NCI-H1092 treated with DMSO at 0.1 percent for 48 hours (cell line): ENCODE measurements around the gene PPP6R2.

Experiments used
- DNase-seq: peaks from one replicate; lab custom pipeline; 2025; lab: John Stamatoyannopoulos, UW

The PPP6R2 gene

DNA sequence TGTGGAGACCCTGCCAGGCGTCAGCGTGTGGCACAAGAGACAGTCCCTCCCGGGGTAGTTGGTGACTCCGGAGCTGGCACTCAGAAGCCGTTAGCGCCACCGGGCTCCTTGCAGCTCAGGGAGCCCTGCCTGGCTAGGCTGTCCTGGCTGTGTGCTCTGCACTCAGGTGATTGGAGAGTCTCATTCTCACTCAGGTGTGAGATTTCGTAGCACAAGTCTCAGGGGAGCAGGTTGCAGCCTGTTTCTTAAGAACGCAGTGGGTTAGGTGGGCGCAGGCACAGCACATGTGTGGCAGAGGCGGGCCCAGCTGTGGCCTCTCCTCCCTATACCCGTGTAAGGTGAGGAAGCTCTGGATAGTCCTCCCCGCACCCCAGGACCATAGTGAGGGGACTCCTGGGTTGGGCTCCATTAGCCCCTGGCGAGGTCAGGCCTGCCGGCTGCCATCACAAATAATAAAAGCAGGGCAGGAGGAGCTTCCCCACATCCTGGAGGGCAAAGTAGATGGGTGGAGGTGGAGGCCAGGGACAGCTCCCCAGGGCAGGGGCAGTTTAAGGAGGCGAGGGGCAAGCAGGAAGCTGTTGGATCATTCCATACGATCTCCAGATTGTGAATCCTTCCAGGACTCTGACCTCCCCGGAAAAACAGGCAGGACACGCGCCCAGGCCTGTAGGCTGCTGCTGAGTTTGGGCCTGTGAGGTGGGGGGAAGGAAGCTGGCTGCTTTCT is 92.3 kb downstream of the PPP6R2 start:
- no peak for DNase-seq

GRCh38 chr22:50436015-50436830 is 93.1 kb downstream of the PPP6R2 start:
- no peak for DNase-seq

DNA sequence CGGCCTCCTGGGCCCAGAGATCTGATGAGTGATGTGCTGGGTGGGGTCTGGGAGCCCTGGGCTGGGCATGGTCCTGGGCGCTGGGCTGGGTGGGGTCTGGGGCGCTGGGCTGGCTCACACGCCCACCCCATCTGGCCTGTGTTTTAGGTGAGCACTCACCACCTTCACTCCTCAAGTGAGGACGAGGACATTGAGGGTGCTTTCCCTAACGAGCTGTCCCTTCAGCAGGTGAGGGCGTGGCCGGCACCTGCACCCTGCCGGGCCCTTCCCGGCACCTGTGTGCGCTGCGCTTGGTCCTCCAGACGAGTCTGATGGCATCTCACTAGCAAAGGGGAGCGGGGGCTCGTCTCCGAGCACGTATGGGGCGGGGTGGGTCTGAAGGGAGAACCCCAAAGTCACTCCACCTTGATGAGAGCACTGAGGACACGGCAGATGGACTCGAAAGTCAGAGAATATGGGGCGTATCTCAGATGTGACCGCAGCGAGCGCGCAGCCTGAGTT is 93.8 kb downstream of the PPP6R2 start:
- DNase-seq = no peak

DNA sequence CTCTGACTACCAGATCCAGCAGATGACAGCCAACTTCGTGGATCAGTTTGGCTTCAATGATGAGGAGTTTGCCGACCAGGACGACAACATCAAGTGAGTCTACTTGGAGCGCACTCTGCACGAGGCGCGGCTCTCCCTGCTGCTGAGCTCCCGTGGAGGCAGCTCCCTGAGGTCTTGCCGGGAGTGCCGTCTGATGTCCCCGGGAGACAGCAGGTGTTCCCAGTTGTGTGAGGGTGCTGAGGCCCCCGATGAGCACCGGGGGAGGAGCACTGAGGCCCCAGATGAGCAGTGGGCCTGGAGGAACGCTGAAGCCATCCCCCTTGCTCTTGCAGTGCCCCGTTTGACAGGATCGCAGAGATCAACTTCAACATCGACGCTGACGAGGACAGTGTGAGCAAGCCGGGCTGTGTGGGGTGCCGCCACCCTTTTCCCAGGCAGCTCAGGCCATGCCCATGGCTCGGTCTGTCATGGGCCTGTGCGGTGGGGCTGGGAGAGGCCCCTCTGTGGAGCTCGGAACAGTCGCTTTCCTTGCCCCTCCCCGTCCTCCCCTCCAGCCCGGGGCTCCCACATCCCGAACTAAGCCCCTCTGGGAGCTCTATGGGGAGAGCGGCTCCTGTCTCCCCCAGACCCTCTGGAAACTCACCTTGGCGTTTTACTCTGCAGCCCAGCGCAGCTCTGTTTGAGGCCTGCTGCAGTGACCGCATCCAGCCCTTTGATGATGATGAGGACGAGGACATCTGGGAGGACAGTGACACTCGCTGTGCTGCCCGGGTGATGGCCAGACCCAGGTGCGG is 94.6 kb downstream of the PPP6R2 start:
- no peak for DNase-seq

DNA sequence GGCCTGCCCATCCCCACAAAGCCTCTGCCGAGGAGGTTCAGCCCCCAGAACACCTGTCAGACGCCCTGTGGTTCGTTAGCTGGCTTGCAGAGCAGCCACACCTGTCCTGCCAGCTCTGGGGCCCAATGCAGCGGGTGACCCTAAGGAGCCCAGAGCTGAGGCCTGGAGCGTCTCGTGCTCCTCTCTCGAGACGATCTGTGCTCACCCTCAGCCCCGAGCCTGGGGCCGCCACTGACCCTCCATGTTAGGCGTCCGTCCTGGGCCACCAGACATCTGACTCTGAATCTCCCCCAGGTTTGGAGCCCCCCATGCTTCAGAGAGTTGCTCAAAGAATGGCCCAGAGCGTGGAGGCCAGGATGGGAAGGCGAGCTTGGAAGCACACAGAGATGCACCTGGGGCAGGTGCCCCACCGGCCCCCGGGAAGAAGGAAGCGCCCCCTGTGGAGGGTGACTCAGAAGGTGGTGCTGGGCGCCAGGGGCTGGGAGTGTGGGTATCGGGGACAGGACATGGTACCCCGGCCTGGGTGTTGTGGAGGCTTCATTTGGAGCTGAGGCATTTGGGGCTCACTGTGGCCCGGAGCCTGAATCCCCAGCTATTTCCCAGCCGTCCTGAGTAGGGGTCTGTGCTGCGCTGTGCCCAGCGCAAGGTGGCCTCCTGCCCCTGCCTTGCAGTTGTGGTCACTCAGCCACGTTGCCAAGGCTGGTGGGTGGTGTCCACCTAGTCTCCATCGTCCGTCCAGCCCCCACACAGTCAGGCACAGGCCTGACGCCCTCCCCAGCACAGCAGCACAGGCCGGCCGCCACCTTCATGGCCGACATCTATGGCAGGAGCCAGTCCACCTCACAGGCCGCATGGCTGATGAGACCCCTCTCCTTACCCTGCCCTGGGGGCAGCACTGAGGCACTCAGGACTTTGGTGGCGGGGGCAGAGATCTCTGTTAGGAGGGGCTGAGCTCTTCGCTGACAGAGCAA is 95.5 kb downstream of the PPP6R2 start:
- no peak for DNase-seq

DNA sequence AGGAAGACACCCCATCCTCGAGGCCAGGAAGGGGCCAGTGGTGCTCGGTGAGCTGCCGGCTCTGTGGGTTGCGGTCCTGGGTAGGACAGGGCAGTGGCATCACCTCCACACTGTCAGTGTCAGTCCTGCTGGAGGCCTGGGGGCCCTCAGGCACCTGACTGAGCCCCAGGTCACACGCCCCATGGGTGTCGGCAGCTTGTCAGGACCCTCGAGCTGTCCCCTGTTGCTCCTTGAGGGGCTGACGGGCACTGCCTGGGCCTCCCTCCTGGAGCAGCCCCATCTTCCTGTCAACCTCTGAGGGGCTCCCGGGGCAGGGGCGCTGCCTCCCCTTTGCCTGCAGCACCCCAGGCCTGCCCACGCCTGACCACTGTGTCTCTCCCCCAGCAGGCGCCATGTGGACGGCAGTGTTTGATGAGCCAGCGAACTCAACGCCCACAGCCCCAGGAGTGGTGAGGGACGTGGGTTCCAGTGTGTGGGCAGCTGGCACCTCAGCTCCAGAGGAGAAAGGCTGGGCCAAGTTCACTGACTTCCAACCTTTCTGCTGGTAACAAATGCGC is 96.3 kb downstream of the PPP6R2 start:
- DNase-seq = no peak

DNA sequence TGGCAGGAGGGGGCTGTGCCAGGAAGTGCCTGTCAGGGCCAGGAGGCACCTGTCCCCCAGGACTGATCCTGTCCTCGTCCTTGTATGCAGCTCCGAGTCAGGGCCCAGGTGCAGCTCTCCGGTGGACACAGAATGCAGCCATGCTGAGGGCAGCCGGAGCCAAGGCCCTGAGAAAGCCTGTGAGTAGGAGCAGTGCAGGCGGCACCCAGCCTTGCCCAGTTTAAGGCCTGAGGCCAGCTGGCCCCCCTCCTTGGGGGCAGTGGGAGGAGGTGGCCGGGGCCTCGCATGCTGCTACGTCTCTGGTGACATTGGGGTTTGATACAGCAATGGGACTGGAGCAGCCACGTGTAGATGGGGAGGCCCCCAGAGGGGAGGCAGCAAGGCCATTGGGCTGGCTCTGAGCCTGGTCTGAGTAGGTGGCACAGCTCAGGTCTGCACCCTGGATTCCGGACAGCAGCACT is 96.8 kb downstream of the PPP6R2 start:
- no peak for DNase-seq

GRCh38 chr22:50440544-50441249 is 97.6 kb downstream of the PPP6R2 start:
- DNase-seq = no peak

- no peak for DNase-seq
These were observed 98.4 kb downstream of the PPP6R2 start for GRCh38 chr22:50441428-50441993.

- DNase-seq = no peak
These were observed 100.1 kb downstream of the PPP6R2 start for GRCh38 chr22:50443197-50443596.

GRCh38 chr22:50443801-50444625 is 100.9 kb downstream of the PPP6R2 start:
- DNase-seq = no peak

DNA sequence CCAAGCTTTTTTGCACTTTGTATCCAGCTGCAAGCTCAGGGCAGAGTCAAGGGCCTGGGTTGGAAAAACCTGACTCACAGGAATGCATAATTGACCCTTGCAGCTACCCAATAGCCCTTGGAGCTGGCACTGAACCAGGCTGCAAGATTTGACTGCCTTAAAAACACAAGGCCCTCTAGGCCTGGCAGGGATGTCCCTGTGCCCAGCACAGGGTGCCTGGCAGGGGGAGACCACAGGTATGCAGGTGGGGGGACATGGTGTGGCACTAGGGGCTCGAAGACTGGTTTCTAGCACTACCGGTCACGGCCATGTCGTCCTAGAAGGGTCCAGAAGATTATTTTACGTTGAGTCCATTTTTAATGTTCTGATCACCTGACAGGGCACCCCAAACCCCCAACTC is 101.5 kb downstream of the PPP6R2 start:
- DNase-seq = no peak

DNA sequence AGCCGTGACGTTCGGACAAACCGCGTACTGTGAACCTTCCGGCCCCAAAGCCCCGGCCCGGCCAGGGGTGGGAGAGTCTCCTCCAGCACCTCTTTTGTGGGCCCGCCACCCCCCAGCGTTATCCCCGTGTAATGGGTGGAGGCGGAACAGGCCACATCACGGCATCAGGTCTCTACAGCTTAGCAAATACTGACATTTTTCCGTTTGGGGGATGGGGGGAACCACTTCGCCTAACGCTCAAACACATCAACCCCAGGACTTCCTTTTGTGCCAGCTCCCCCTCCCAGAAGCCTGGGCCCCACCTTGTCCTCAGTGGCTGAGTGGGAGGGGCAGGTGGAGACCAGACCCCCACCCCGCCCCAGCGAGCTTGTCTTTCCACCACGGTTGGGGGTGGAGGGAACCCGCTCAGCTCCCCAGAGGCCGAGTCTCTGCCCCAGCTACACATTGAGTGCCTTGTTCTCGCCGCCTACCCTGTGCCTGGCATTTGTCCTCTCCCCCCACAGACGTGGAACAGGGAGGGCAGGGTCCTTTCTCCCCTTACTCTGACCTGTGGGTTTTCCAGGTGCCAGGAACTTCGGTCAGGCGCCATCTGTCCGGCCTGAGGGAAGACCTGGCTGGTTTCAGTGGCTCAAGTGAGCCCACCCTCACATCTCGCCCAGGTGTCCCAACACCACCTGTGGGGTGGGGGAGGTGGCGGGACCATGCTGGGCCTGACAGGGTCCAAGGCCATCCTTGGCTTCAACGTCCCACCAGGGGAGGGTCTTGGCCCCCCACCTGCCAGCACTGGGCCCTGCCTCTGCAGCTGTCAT is 102.1 kb downstream of the PPP6R2 start:
- DNase-seq = no peak

GRCh38 chr22:50445880-50446707 is 103.0 kb downstream of the PPP6R2 start:
- DNase-seq = no peak

GRCh38 chr22:50446708-50447575 is 103.8 kb downstream of the PPP6R2 start:
- DNase-seq = no peak
